WI38 (cell line): ENCODE results near the gene IFT122.

Source experiments
- H3K4me3 ChIP-seq: 2 replicates; pipeline ENCODE4 v1.5.1; 2011; ENCODE audit warnings: low read depth, mild to moderate bottlenecking, control low read depth, low read length
- TF ChIP-seq, protein P1 (sequence below): IDR thresholded peaks from 2 replicates; pipeline ENCODE4 v1.5.1; 2012; ENCODE audit warnings: low read depth, mild to moderate bottlenecking, control low read depth, low read length

IFT122 gene

DNA sequence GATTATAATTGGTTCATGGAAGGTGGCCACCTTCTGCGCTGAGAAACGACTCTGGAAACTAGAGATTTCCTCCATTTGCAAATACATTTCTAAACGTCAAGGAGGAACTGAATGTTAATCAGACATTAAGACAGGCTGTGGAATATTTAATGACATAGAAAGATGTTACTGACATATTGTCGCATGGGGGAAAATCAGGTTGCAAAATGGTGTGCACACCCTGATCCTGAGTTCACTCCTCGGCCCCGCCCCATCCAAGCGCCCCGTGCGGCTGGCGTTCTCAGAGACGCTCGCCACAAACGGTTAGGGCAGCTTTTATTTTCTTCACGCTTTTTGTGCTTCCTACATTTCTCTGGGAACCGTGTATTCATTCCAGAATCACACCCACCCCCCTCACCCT is 113.7 kb downstream of the IFT122 start:
- TF ChIP-seq, protein P1, sequence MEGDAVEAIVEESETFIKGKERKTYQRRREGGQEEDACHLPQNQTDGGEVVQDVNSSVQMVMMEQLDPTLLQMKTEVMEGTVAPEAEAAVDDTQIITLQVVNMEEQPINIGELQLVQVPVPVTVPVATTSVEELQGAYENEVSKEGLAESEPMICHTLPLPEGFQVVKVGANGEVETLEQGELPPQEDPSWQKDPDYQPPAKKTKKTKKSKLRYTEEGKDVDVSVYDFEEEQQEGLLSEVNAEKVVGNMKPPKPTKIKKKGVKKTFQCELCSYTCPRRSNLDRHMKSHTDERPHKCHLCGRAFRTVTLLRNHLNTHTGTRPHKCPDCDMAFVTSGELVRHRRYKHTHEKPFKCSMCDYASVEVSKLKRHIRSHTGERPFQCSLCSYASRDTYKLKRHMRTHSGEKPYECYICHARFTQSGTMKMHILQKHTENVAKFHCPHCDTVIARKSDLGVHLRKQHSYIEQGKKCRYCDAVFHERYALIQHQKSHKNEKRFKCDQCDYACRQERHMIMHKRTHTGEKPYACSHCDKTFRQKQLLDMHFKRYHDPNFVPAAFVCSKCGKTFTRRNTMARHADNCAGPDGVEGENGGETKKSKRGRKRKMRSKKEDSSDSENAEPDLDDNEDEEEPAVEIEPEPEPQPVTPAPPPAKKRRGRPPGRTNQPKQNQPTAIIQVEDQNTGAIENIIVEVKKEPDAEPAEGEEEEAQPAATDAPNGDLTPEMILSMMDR, result no peak
- no peak overlapping the region for H3K4me3 ChIP-seq

DNA sequence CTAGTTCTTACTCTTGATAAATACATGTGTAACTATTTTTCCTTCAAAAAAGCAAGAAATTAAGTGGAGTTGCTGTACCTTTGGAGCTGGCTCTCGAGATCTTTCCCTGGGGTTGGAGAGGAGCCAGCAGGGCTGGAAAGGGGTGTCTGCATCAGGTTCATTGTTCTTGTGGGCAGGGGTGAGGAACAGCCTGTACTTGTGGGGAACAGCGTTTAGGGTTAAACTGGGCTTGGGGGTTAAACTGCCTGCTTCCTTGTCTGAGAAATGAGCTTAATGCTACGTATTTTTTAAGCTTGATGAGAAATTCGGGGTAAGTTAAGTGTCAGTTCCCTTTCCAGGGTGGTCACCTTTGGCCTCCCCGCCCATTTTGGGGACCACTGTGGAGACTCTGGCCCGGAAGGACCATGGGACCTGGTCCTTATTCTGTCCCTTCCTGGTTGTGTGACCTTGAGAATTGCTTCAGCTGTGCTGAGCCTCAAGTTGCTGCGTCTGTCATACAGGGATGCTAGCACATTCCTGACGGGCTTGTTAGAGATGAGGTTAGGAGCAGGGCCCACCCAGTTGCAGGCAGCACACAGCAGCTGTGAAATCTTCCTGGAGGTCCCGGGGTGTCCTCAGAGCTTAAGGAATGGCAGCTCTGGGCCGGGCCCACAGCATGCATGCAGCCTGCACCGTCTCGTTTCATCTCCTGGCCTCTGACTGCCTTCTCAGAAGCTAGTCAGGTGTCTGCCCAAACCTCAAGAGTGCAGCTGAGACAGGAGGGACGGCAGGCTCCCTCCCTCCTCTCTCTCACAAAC is 114.5 kb downstream of the IFT122 start:
- H3K4me3 ChIP-seq, result no peak overlapping the region
- TF ChIP-seq, protein P1, result no peak

DNA sequence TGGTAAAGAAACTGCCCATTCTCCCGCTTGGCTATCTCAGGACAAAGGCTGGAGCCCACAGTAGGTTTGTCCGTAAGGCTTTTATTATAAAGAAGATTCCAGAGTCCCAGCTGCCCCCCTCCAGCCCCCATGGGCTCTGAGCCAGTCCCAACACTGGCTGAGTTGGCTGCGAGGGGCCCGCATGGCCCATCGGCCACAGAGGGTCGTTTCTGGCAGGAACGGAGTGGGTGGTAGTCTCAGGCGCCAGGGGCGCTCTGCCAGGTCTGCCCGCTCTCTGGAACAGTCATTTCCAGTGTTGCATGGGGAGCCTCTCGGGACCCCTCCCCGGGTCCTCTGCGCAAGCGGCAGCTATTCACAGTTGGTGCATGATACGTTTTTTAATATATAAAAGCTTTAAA is 115.1 kb downstream of the IFT122 start:
- TF ChIP-seq, protein P1, result no peak

DNA sequence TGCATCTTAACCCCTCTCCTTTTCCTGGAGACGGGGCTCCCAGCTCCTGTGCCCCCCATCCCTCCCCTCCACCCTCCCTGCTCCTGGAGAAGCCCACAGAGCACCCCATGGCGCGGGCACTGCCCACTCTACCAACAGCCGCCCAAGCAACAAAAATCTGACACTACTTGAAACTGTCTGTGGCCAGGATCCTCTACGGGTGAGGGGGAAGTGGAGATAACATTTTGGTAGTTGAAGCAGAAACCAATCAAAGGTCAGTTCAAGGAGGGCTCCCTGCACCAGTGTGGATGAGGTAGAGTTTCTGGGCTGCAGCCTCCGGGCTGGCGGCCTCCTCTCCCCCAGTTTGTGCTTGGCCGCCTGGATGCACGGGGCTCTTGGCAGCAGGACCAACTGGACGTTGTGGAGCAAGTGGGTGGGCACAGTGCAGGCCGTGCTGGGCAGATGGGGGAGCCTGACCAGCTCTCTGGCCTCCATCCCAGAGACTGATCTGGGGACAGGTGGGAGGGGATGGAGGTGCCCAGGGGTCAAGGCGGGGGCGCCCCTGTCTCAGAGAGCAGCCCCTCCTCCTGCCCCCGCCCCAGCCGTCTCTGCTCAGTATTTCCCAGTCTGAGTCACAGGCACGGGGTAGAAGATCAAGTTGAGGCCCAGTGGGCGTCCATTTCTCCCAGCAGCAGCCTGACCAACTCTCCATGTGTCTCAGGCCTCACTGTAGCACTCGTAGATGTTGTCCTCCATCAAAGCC is 115.8 kb downstream of the IFT122 start:
- no peak overlapping the region for H3K4me3 ChIP-seq
- TF ChIP-seq, protein P1, result no peak

More for the DNA sequence above, 115.1 kb downstream of the IFT122 start:
- H3K4me3 ChIP-seq, result no peak overlapping the region

DNA sequence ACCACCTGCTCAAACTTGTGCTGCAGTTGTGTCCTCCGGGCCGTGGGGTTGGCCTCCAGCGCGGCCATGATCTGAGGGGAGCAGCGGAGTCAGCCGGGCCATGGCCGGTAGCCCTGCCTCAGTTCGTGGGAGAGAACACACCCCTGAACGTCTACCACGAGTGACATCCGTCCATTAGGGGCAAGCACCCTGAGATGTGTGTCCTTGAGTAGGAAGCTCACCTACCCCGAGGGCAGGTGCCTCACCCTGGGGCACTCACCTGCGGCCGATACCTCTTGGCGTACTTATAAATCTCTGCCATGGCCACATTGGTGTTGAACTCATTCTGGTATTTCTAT is 116.3 kb downstream of the IFT122 start:
- H3K4me3 ChIP-seq, result no peak overlapping the region
- TF ChIP-seq, protein P1, result no peak

DNA sequence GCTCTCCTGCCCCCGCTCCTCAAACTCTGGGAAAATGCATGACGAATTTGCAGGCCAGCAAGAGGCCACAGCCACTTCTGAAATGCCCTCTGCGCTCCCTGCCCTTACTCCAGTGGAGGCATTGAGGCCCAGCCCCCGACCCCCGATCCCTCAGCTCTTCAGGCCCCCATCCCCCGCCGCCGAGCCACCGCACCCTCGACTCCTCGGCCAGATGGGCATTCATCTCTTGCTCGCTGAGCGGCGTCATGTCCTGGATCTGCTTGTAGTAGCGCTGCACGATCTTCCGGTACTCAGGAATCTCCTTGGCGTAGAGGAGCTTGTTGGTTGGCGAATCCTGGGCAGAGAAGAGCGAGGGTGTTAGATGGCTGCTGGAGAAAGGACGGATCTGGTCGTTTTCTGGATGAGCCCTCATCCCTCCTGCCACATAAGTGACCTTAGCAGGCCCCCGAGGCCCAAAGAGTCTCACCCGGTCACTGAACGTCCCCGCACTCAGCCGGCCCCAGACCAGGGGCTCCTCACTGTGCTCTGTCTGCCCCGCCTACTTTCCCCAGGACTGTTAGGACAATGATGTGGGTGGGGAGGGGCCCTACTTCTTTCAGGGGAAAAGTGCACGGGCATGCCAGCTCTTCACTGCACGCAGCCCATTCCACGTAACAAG is 117.0 kb downstream of the IFT122 start:
- no peak overlapping the region for H3K4me3 ChIP-seq
- TF ChIP-seq, protein P1, result no peak

DNA sequence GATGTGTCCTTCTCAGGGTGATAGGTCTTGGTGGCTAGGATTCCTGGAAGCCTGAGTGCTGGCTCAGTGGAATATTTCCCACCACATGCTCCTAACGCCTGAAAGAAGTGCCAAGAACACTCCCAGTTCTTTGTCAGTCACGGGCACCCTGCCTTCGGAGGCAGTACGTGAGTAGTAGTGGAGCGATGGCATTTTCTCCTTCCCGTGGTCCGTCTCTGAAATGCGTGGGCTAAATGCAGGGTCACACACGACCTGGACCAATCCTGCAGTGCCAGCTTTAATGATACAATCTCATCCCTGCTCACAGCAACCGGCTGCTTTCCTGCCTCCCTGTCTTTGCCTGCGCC is 117.5 kb downstream of the IFT122 start:
- no peak overlapping the region for H3K4me3 ChIP-seq
- TF ChIP-seq, protein P1, result no peak
